Measurements from ENCODE around the gene CHST5. TPM values are rescaled to one million over a fixed set of nuclear protein-coding genes. Genes with fewer than 3 reads are reported as not detected.
A peak's percentile ranks its signal among the peaks of the same experiment; 100 is the strongest.

CHST5 gene
- total RNA-seq, 1 experiment from 2014 or later = 0.11 TPM

DNA sequence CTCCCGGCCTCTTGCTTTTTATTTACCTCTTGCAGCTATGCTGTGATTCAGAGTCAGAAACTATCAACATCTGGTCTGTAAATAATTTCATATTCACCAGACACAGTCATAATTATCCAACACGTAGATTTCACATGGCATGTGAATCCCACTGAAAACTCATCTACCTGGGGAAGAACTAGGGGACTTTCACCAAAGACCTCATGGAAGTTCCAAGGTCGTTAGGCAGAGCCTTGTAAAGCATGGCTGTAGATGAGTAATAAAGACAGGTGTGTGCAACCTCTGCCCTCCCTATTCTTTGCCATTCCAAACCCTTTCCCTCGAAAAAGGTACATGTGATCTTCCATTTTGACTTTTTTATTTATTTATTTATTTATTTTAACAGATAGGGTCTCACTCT is 1.9 kb upstream of the CHST5 start:
- BruUV-seq (replicated peaks) = no TSS peak
- CTCF ChIA-PET = interaction anchor here (0.7 kb wide), 1 partner anchor 222 kb away, joined by 3 read pairs; no protein-coding TSS in a partner anchor
- Mint-ChIP-seq H3K4me1 (ENCODE audit: low read depth, unreplicated experiment) (no peaks in the 10 kb centered on the region), H3K36me3 (ENCODE audit: insufficient read depth, unreplicated experiment) (no peaks in the 10 kb centered on the region), H3K27ac (ENCODE audit: unreplicated experiment) (no peak overlapping the region), H3K4me3 (ENCODE audit: unreplicated experiment) (no peak overlapping the region), H3K27me3 (ENCODE audit: insufficient read depth, unreplicated experiment) (no peaks in the 10 kb centered on the region), H3K9me3 (ENCODE audit: unreplicated experiment) (no peaks in the 10 kb centered on the region)
- H3K4me3 ChIP-seq (ENCODE audit: low read depth, low read length) = no peak overlapping the region
- DNase-seq = no peak
- POLR2A ChIA-PET = no interaction called here
- H3K9me3 ChIP-seq = no peaks in the 10 kb centered on the region
- no peaks in the 10 kb centered on the region; the same call in 1 of the 2 replicates for H3K36me3 ChIP-seq (ENCODE audit: control insufficient read depth, insufficient read depth, low read length)
- intact Hi-C loops (cut with micrococcal nuclease; ENCODE audit: unreplicated experiment) = no loop called here
- no peaks in the 10 kb centered on the region for H3K4me1 ChIP-seq
- TF ChIP-seq, protein P1, sequence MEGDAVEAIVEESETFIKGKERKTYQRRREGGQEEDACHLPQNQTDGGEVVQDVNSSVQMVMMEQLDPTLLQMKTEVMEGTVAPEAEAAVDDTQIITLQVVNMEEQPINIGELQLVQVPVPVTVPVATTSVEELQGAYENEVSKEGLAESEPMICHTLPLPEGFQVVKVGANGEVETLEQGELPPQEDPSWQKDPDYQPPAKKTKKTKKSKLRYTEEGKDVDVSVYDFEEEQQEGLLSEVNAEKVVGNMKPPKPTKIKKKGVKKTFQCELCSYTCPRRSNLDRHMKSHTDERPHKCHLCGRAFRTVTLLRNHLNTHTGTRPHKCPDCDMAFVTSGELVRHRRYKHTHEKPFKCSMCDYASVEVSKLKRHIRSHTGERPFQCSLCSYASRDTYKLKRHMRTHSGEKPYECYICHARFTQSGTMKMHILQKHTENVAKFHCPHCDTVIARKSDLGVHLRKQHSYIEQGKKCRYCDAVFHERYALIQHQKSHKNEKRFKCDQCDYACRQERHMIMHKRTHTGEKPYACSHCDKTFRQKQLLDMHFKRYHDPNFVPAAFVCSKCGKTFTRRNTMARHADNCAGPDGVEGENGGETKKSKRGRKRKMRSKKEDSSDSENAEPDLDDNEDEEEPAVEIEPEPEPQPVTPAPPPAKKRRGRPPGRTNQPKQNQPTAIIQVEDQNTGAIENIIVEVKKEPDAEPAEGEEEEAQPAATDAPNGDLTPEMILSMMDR (IDR thresholded peaks at IDR 0.05; ENCODE audit: insufficient read depth in 1 of 2, low read depth in 1 of 2, low read length in 1 of 2, severe bottlenecking in 1 of 2, unreplicated experiment in 1 of 2) = no peak
- H3K27me3 ChIP-seq (replicated peaks; ENCODE audit: control insufficient read depth, insufficient read depth, low read length) = no peaks in the 10 kb centered on the region

DNA sequence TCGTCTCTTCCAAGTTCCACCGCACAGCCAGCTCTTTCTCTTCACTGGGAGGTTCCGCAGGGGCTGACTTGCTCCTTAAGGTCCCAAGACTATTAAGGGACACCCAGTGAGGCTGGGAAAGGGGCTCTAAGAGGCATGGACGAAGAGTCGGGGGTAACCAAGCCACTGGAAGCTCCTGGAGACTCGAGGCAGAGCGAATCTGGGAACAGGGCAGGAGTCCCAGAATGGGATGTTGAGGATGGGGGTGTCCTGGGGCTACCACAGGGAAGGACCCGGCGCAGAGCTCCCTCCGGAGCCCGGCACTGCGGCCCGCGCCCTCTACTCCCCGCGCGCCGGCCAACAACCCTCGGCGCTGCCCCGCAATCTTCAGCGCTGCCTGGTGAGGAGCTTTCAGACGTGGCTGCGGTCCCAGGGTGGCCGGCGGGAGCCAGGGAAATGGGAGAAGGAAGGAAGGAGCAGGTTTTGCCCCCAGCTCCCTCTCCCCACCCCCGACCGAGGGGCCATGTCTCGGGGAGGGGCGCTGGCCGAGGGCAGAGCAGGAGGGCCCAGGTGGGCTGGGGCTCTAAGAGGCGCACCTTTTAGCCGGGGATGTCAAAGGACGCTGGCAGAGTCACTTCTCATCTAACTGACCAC is 581 bp downstream of the CHST5 start:
- Mint-ChIP-seq H3K27ac (ENCODE audit: unreplicated experiment) (no peak overlapping the region), H3K36me3 (ENCODE audit: insufficient read depth, unreplicated experiment) (no peaks in the 10 kb centered on the region), H3K9me3 (ENCODE audit: unreplicated experiment) (no peaks in the 10 kb centered on the region), H3K4me1 (ENCODE audit: low read depth, unreplicated experiment) (no peaks in the 10 kb centered on the region), H3K27me3 (ENCODE audit: insufficient read depth, unreplicated experiment) (no peaks in the 10 kb centered on the region), H3K4me3 (ENCODE audit: unreplicated experiment) (no peak overlapping the region)
- TF ChIP-seq, protein P1 (IDR thresholded peaks at IDR 0.05; ENCODE audit: insufficient read depth in 1 of 2, low read depth in 1 of 2, low read length in 1 of 2, severe bottlenecking in 1 of 2, unreplicated experiment in 1 of 2) = no peak
- Histone ChIP-seq H3K9me3 (no peaks in the 10 kb centered on the region), H3K27me3 (replicated peaks; ENCODE audit: control insufficient read depth, insufficient read depth, low read length) (no peaks in the 10 kb centered on the region), H3K4me3 (ENCODE audit: low read depth, low read length) (no peak overlapping the region), H3K4me1 (no peaks in the 10 kb centered on the region), H3K36me3 (ENCODE audit: control insufficient read depth, insufficient read depth, low read length) (no peaks in the 10 kb centered on the region)
- intact Hi-C loops (cut with micrococcal nuclease; ENCODE audit: unreplicated experiment) = no loop called here
- CTCF ChIA-PET = interaction anchor here (0.6 to 1.5 kb wide), 2 partner anchors 14 to 19 kb away, joined by 3 to 6 read pairs; no protein-coding TSS in a partner anchor
- no TSS peak for BruUV-seq (replicated peaks)
- no peak for DNase-seq
- POLR2A ChIA-PET = no interaction called here

DNA sequence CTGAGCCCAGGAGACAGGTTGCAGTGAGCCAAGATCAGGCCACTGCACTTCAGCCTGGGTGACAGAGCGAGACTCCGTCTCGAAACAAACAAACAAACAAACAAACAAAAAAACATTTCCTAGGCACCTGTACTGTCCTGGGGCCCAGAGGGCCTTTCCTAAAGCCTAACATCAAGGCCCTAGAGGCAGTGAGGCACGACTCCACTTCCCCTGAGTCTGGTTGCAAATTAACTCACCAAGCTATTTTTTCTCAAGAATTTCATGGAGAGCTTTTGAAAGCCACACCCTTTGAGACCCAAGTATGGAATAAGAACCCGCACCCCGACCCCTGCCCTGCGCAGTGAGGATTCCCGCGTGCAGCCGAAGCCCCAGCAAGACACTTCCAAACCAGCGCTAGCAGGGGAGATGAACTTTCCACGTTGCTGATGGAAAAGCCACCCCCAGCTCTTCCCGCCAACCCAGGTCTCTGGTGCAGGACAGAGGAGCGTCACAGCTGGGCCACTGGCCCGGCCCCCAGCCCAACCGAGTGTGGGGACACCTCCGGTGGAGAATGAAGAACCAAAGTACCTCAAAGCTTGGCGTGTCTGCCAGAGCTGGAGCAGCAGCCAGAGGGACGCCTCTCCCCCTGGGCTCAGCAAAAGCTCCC is 1.2 kb downstream of the CHST5 start:
- TF ChIP-seq, protein P1 (IDR thresholded peaks at IDR 0.05; ENCODE audit: insufficient read depth in 1 of 2, low read depth in 1 of 2, low read length in 1 of 2, severe bottlenecking in 1 of 2, unreplicated experiment in 1 of 2) = no peak
- no peaks in the 10 kb centered on the region for H3K27me3 ChIP-seq (replicated peaks; ENCODE audit: control insufficient read depth, insufficient read depth, low read length)
- ChIA-PET CTCF (interaction anchor here (0.7 to 1.5 kb wide), 2 partner anchors 18 to 296 kb away, joined by 3 to 6 read pairs; no protein-coding TSS in a partner anchor), POLR2A (no interaction called here)
- no peak overlapping the region for H3K4me3 ChIP-seq (ENCODE audit: low read depth, low read length)
- no peaks in the 10 kb centered on the region for H3K36me3 Mint-ChIP-seq (ENCODE audit: insufficient read depth, unreplicated experiment)
- no peak overlapping the region for H3K27ac Mint-ChIP-seq (ENCODE audit: unreplicated experiment)
- H3K4me3 Mint-ChIP-seq (ENCODE audit: unreplicated experiment) = no peak overlapping the region
- no peaks in the 10 kb centered on the region for H3K4me1 Mint-ChIP-seq (ENCODE audit: low read depth, unreplicated experiment)
- BruUV-seq (replicated peaks) = no TSS peak
- intact Hi-C loops (cut with micrococcal nuclease; ENCODE audit: unreplicated experiment) = no loop called here
- no peaks in the 10 kb centered on the region for H3K9me3 Mint-ChIP-seq (ENCODE audit: unreplicated experiment)
- H3K4me1 ChIP-seq = no peaks in the 10 kb centered on the region
- H3K9me3 ChIP-seq = no peaks in the 10 kb centered on the region
- no peaks in the 10 kb centered on the region for H3K36me3 ChIP-seq (ENCODE audit: control insufficient read depth, insufficient read depth, low read length)
- no peaks in the 10 kb centered on the region for H3K27me3 Mint-ChIP-seq (ENCODE audit: insufficient read depth, unreplicated experiment)
- DNase-seq = peak in 1 of 2 experiments; percentile 23
